D341Med (cell line): Measurements from ENCODE around the gene KCNK7.
A peak's percentile ranks its signal among the peaks of the same experiment; 100 is the strongest.

ENCODE experiments used
- DNase-seq: peaks from one replicate; pipeline ENCODE4 v3.0.0; 2012; ENCODE audit warnings: low spot score

KCNK7 gene

GRCh38 chr11:65556470-65557279 is 38.9 kb downstream of the KCNK7 start:
- DNase-seq = no peak

GRCh38 chr11:65555693-65556231 is 39.8 kb downstream of the KCNK7 start:
- DNase-seq = no peak

- no peak for DNase-seq
These were observed 40.7 kb downstream of the KCNK7 start for GRCh38 chr11:65554842-65555430.

GRCh38 chr11:65554057-65554818 is 41.4 kb downstream of the KCNK7 start:
- no peak for DNase-seq

- no peak for DNase-seq
These were observed 42.1 kb downstream of the KCNK7 start for GRCh38 chr11:65553301-65554001.

GRCh38 chr11:65552388-65552951 is 43.1 kb downstream of the KCNK7 start:
- DNase-seq = no peak

GRCh38 chr11:65551572-65552387 is 43.8 kb downstream of the KCNK7 start:
- peak; percentile 76 for DNase-seq

GRCh38 chr11:65549096-65549495 is 46.5 kb downstream of the KCNK7 start:
- no peak for DNase-seq

- no peak for DNase-seq
These were observed 47.2 kb downstream of the KCNK7 start for GRCh38 chr11:65548395-65548794.

GRCh38 chr11:65547446-65548125 is 48.0 kb downstream of the KCNK7 start:
- DNase-seq = no peak

- DNase-seq = no peak
These were observed 49.2 kb downstream of the KCNK7 start for GRCh38 chr11:65546217-65546958.

GRCh38 chr11:65545853-65546216 is 49.8 kb downstream of the KCNK7 start:
- DNase-seq = no peak
